ENCODE data around the gene WDR48. TPM values are rescaled to one million over a fixed set of nuclear protein-coding genes. Genes with fewer than 3 reads are reported as not detected.

WDR48 gene
- total RNA-seq, 1 donor from 2014 or later: 48.9 TPM

DNA sequence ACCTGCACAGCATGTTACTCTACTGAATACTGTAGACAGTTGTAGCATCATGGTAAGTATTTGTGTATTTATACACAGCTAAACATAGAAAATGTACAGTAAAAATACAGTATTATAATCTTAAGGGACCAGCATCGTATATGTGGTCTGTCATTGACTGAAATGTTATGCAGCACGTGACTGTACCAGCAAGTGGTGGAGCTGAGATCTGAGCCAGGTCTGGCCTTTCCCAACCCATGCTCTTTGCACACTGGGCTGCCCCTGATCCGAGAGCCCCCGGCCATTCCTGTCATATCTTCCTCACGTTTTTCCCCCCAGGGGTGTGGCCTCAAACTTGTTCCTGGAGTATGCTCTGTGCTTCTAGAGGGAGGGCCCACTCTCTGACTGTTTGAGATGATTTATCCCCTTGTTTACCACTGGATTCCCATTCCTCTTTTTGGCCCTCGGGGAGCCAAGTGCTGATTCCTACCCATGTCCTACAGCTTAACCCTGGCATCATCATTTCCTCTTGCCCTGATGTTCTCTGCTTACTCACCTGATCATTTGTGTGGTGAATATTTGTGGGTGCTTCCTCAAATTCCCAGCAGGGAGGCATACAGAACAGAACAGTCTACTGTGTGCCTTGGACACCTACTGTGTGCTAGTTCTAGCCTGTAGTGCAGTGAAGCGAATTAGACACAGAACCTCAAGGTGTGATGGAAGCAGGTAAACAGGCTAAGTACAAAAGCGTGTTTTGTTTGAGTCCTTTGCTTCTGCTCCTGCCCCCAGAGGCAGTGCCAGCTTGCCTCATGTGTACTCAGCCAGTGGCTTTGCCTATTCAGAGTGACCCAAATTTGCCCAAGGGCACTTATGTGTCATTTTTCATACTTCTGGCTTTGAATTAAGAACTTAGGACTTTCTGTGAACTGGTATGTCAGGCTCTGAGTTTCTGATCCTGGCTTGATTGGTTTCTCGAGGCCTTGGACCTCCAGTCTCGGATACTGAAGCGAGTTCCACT, 80.6 kb downstream of the WDR48 start:
- peaks cover 60% of the 10 kb centered on the region for H3K36me3 Mint-ChIP-seq (ENCODE audit: low read depth)
- no peak for ATAC-seq (ENCODE audit: low read depth)
- H3K27me3 Mint-ChIP-seq: no peaks in the 10 kb centered on the region
- H3K9me3 Mint-ChIP-seq: no peaks in the 10 kb centered on the region
- TF ChIP-seq, protein P1, sequence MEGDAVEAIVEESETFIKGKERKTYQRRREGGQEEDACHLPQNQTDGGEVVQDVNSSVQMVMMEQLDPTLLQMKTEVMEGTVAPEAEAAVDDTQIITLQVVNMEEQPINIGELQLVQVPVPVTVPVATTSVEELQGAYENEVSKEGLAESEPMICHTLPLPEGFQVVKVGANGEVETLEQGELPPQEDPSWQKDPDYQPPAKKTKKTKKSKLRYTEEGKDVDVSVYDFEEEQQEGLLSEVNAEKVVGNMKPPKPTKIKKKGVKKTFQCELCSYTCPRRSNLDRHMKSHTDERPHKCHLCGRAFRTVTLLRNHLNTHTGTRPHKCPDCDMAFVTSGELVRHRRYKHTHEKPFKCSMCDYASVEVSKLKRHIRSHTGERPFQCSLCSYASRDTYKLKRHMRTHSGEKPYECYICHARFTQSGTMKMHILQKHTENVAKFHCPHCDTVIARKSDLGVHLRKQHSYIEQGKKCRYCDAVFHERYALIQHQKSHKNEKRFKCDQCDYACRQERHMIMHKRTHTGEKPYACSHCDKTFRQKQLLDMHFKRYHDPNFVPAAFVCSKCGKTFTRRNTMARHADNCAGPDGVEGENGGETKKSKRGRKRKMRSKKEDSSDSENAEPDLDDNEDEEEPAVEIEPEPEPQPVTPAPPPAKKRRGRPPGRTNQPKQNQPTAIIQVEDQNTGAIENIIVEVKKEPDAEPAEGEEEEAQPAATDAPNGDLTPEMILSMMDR (IDR thresholded peaks at IDR 0.05): no peak
- no peak overlapping the region for H3K4me3 Mint-ChIP-seq
- intact Hi-C loops (cut with micrococcal nuclease): no loop called here
- no peak for DNase-seq
- POLR2A ChIA-PET: interaction anchor here (0.6 kb wide), 1 partner anchor 41 kb away, joined by 3 read pairs; no protein-coding TSS in a partner anchor
- peaks cover 12% of the 10 kb centered on the region for H3K4me1 Mint-ChIP-seq
- CTCF ChIA-PET: interaction anchor here (1.8 kb wide), 1 partner anchor 155 kb away, joined by 4 read pairs; no protein-coding TSS in a partner anchor
- no peak overlapping the region for H3K27ac Mint-ChIP-seq

DNA sequence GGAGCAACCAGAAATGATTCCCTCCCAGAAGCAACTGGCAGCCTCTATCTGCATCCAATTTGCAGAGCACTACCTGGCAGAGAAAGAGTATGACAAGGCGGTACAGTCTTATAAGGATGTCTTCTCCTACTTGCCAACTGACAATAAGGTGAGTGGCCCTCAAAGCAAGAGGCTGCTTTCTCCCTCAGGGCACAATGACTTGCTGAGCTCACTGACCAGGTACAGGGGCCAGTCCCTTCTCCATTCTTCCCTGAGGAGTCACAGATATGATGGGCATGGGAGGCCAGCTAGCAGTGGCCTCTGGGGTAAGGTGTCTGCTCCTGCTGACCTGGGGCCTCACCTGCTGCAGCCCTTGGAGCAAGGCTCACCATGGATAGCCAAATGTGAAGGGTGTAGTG, 81.3 kb downstream of the WDR48 start:
- peaks cover 5% of the 10 kb centered on the region for H3K4me1 Mint-ChIP-seq
- H3K27ac Mint-ChIP-seq: no peak overlapping the region
- DNase-seq (no peak), ATAC-seq (ENCODE audit: low read depth) (no peak)
- CTCF ChIA-PET: interaction anchor here (1.8 kb wide), 1 partner anchor 155 kb away, joined by 4 read pairs; no protein-coding TSS in a partner anchor
- POLR2A ChIA-PET: interaction anchor here (0.6 kb wide), 1 partner anchor 40 kb away, joined by 3 read pairs; no protein-coding TSS in a partner anchor
- H3K27me3 Mint-ChIP-seq: no peaks in the 10 kb centered on the region
- TF ChIP-seq, protein P1 (IDR thresholded peaks at IDR 0.05): no peak
- H3K4me3 Mint-ChIP-seq: no peak overlapping the region
- intact Hi-C loops (cut with micrococcal nuclease): no loop called here
- peaks cover 66% of the 10 kb centered on the region for H3K36me3 Mint-ChIP-seq (ENCODE audit: low read depth)
- no peaks in the 10 kb centered on the region for H3K9me3 Mint-ChIP-seq

DNA sequence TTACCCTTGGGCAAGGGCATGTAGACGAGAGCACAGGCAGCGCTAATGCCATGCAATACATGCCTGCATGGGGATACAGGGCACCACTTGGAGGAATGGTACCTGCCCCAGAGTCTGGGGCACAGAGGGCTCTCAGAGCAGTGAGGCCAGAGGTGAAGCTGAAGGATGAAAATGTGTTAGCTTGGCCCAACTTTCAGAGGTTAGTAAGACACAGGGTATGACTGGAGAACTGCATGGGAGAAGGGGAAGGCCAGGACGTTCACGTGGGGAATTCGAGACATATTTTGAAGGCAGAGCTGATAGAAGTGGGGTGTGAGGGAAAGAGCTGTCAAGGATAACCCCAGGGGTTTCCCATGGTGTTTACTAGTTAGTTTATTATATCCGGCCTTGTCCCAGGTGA, 82.0 kb downstream of the WDR48 start:
- H3K9me3 Mint-ChIP-seq: no peaks in the 10 kb centered on the region
- no peak overlapping the region for H3K27ac Mint-ChIP-seq
- ChIA-PET CTCF (interaction anchor here (0.6 to 1.8 kb wide), 2 partner anchors 154 to 628 kb away, joined by 3 to 4 read pairs; no protein-coding TSS in a partner anchor), POLR2A (interaction anchor here (0.5 kb wide), 1 partner anchor 226 kb away, joined by 3 read pairs; no protein-coding TSS in a partner anchor)
- DNase-seq (no peak), ATAC-seq (ENCODE audit: low read depth) (no peak)
- H3K36me3 Mint-ChIP-seq (ENCODE audit: low read depth): peaks cover 73% of the 10 kb centered on the region
- TF ChIP-seq, protein P1 (IDR thresholded peaks at IDR 0.05): no peak
- H3K27me3 Mint-ChIP-seq: no peaks in the 10 kb centered on the region
- intact Hi-C loops (cut with micrococcal nuclease): no loop called here
- no peaks in the 10 kb centered on the region for H3K4me1 Mint-ChIP-seq
- H3K4me3 Mint-ChIP-seq: no peak overlapping the region

GRCh38 chr3:39134305-39134704, 82.5 kb downstream of the WDR48 start:
- H3K27ac Mint-ChIP-seq: no peak overlapping the region
- TF ChIP-seq, protein P1 (IDR thresholded peaks at IDR 0.05): no peak
- no peaks in the 10 kb centered on the region for H3K9me3 Mint-ChIP-seq

More at GRCh38 chr3:39134305-39134704, 82.5 kb downstream of the WDR48 start:
- ChIA-PET POLR2A (no interaction called here), CTCF (interaction anchor here (0.6 to 1.8 kb wide), 2 partner anchors 154 to 628 kb away, joined by 3 to 4 read pairs; no protein-coding TSS in a partner anchor)
- Mint-ChIP-seq H3K36me3 (ENCODE audit: low read depth) (peaks cover 70% of the 10 kb centered on the region), H3K27me3 (no peaks in the 10 kb centered on the region), H3K4me3 (no peak overlapping the region), H3K4me1 (no peaks in the 10 kb centered on the region)
- intact Hi-C loops (cut with micrococcal nuclease): no loop called here
- no peak for DNase-seq
- no peak for ATAC-seq (ENCODE audit: low read depth)
